ENCODE results near the gene SLK. TPM values are rescaled to one million over a fixed set of nuclear protein-coding genes. Genes with fewer than 3 reads are reported as not detected.

Gene SLK
- total RNA-seq = 10 to 100 TPM; 38.3 to 91.2 TPM

DNA sequence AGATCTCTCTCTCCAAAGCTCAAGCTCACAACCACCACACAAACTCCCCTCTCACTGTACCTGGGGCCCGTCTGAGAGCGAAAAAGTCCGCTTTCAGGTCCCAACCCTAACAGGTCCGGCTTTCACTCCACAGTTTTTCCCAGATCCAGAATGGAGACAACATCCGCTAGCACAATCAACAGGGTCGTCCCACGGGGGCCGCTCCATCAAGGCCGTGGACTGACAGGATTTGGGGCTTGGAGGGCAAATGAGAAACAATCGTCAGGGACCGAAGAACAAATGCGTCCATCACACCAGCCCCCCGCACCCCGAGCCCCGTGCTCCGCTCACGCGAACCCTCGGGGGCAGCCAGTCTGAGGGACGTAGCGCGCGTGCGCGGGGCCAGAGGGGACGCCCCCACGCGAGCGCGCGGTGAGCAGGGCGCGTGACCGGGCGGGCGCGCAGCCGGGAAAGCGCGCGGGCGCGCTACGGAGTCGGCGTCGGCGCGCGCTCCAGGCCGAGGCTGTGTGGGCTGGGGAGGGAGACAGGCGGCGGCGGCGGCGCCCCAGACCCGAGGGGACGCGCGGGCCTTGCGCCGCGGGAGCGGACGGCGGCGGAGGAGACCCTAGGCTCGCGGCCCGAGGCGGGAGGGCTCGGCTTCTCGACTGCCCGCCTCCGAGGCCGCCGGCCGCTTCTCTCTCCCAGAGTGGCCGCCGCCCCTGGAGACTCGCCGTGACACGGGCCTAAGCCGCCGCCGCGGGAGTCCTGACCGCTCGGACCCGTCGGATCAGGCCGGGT lies at the start of gene SLK:
SLK (plus strand) TSS at position 470 of the 777 bp plus-strand sequence. CDS start 606 bp downstream, outside the sequence.
- no peaks in the 10 kb centered on the region for H3K27me3 ChIP-seq (replicated peaks; ENCODE audit: insufficient read depth)
- DNase-seq (ENCODE audit: low spot score) (peak; percentile 11), ATAC-seq (ENCODE audit: insufficient number of reproducible peaks, low FRiP score, low read depth) (peak; percentile 76)
- peaks cover 13 to 22% of the 10 kb centered on the region in 2 donors for H3K4me1 ChIP-seq (ENCODE audit: control insufficient read depth in 1 of 2, low read depth in 2 of 2)
- H3K4me3 ChIP-seq = peak within 1 kb of the TSS; percentile 78
- TF ChIP-seq CTCF (IDR thresholded peaks at IDR 0.05) = no peak
- no peaks in the 10 kb centered on the region for H3K36me3 ChIP-seq
- H3K27ac ChIP-seq = peak within 1 kb of the TSS; percentile 89
- no peaks in the 10 kb centered on the region for H3K9me3 ChIP-seq

DNA sequence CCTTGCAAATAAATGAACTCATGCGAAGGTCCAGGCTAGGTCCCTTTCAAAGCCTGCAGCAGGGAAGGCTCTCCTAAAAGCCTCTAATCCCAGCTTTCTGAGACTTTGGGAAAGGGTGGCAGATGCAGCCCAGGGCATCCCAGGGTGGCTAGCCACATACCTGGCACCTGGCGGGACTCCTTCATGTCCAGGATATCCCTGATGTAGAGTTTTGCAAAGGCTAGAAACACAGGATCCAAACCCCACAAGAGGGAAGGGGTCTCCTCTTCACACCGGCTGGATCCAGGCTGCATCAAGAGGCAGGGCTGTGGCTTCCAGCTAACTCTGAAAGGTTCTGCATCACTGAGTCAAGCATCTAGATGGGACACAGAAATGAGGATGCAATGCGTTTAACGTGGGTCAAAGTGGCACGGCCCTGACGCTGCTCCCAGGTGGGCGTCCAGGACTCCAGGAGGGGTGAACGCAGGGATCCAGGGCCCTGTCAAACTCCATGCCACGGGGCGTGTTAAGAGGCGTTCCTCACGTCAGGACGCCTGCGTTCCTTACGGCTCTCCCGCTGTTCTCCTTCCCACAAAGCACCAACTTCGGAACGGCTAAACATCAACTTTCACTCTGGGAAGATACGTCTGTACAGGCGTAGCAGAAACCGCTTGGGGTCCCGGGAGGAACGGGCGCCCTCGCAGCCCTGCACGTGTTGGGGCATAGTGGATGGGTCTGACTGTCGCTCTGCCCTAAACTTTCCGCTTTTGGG lies 49.5 kb upstream of the SLK start:
- Histone ChIP-seq H3K4me3 (peak overlapping the region; percentile 70), H3K36me3 (no peaks in the 10 kb centered on the region), H3K27ac (peak overlapping the region; percentile 86 to 96), H3K9me3 (no peaks in the 10 kb centered on the region), H3K4me1 (ENCODE audit: control insufficient read depth in 1 of 2, low read depth in 2 of 2) (peaks cover 11 to 44% of the 10 kb centered on the region in 2 donors), H3K27me3 (replicated peaks; ENCODE audit: insufficient read depth) (no peaks in the 10 kb centered on the region)
- TF ChIP-seq CTCF (IDR thresholded peaks at IDR 0.05) = no peak
- ATAC-seq (ENCODE audit: insufficient number of reproducible peaks, low FRiP score, low read depth) (no peak), DNase-seq (ENCODE audit: low spot score) (no peak)

DNA sequence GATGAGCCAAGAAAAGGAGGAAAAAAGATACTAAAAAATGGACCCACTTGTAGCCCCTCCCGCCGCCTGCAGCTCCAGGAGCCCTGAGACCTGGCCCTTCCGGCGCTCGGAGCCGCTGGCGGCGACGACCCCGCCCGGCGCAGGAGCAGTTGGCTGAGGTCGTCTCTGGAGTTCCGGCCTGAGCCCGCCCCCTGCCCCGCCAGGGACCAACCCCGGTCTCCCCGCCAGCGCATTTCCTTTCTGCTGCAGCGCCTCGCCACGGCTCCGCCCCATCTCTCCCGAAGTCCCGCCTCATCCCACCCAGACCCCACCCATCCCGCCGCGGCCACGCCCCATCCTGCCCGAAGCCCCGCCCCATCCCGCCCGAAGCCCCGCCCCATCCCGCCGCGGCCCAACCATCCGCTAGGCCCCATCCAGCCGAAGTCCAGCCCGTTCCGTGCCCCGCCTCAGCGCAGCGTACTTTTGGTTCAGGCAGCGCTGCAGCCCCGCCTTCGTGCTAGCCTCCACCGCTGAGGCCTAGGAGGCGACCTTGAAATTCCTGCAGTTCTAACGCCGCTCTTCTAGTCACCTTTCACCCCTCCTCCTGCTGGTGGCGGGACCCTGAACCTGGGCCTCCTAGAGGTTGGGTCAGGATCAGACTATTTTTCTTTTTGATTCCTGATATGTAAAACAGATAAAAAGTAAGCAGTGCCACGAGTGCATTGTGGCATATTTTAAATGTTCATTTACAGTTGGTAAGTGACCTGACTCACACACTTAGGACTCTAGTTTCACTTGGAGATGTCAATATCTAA lies 48.7 kb upstream of the SLK start, which contains the start of gene STN1:
STN1 (minus strand) TSS at position 132 of the 794 bp plus-strand sequence. CDS start 590 bp downstream, outside the sequence.
- H3K4me3 ChIP-seq = peak within 1 kb of the TSS; percentile 70

GRCh38 chr10:103919648-103920025 lies 47.3 kb upstream of the SLK start:
- Histone ChIP-seq H3K4me1 (ENCODE audit: control insufficient read depth in 1 of 2, low read depth in 2 of 2) (peaks cover 11 to 36% of the 10 kb centered on the region in 2 donors), H3K36me3 (no peaks in the 10 kb centered on the region), H3K27ac (no peak overlapping the region), H3K27me3 (replicated peaks; ENCODE audit: insufficient read depth) (no peaks in the 10 kb centered on the region), H3K9me3 (no peaks in the 10 kb centered on the region), H3K4me3 (no peak overlapping the region)
- DNase-seq (ENCODE audit: low spot score) (no peak), ATAC-seq (ENCODE audit: insufficient number of reproducible peaks, low FRiP score, low read depth) (no peak)
- TF ChIP-seq CTCF (IDR thresholded peaks at IDR 0.05) = no peak

More for the DNA sequence above, 48.7 kb upstream of the SLK start, which contains the start of gene STN1:
- ATAC-seq (ENCODE audit: insufficient number of reproducible peaks, low FRiP score, low read depth) (peak; percentile 91), DNase-seq (ENCODE audit: low spot score) (peak; percentile 91)
- H3K36me3 ChIP-seq = no peaks in the 10 kb centered on the region
- peaks cover 11 to 44% of the 10 kb centered on the region in 2 donors for H3K4me1 ChIP-seq (ENCODE audit: control insufficient read depth in 1 of 2, low read depth in 2 of 2)
- H3K27me3 ChIP-seq (replicated peaks; ENCODE audit: insufficient read depth) = no peaks in the 10 kb centered on the region
- H3K9me3 ChIP-seq = no peaks in the 10 kb centered on the region
- peak; percentile 24 for TF ChIP-seq CTCF (IDR thresholded peaks at IDR 0.05)
- peak within 1 kb of the TSS; percentile 86 to 96 for H3K27ac ChIP-seq
